ENCODE data around the gene PLS1.

Gene PLS1

DNA sequence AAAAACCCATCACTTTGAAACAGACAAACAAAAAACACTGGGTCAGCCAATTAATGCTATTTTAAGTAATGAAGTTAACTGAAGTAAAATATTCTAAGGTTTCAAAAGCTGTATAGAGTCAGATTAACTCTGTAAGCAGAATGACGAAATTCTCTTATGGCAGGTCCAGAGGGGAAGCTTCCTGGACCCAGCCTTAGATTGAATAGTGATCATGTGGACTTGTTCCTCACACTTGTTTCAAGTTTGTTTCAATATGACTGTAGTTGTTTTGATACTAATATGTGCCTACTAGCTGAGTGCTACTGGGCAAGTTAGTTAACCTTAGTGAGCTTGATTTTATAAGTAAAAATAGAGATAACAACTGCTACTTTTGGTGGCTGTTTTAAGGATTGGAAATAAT lies 32.6 kb downstream of the PLS1 start:
- no peak overlapping the region for H3K4me3 ChIP-seq (ENCODE audit: low read depth, low read length)
- in situ Hi-C loops (cut with HindIII; ENCODE audit: low sequenced_read_pairs), result no loop called here
- no peak for DNase-seq (ENCODE audit: low read depth, low spot score)
- TF ChIP-seq, protein P1, sequence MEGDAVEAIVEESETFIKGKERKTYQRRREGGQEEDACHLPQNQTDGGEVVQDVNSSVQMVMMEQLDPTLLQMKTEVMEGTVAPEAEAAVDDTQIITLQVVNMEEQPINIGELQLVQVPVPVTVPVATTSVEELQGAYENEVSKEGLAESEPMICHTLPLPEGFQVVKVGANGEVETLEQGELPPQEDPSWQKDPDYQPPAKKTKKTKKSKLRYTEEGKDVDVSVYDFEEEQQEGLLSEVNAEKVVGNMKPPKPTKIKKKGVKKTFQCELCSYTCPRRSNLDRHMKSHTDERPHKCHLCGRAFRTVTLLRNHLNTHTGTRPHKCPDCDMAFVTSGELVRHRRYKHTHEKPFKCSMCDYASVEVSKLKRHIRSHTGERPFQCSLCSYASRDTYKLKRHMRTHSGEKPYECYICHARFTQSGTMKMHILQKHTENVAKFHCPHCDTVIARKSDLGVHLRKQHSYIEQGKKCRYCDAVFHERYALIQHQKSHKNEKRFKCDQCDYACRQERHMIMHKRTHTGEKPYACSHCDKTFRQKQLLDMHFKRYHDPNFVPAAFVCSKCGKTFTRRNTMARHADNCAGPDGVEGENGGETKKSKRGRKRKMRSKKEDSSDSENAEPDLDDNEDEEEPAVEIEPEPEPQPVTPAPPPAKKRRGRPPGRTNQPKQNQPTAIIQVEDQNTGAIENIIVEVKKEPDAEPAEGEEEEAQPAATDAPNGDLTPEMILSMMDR (IDR thresholded peaks at IDR 0.05; ENCODE audit: low read depth, low read length), result no peak

DNA sequence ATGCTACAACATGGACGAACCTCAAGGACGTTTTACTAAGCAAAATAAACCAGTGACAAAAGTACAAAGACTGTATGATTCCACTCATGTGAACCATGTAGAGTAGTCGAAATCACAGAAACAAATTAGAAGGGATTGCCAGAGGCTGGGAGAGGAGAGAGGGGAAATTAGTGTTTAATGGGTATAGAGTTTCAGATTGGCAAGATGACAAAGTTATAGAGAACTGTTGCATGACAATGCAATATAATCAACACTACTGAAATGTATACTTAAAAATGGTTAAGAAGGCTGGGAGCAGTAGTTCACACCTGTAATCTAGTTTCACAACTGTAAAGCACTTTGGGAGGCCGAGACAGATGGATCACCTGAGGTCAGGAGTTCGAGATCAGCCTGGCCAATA lies 36.9 kb downstream of the PLS1 start:
- no peak for DNase-seq (ENCODE audit: low read depth, low spot score)
- in situ Hi-C loops (cut with HindIII; ENCODE audit: low sequenced_read_pairs), result no loop called here
- H3K4me3 ChIP-seq (ENCODE audit: low read depth, low read length), result no peak overlapping the region
- TF ChIP-seq, protein P1 (IDR thresholded peaks at IDR 0.05; ENCODE audit: low read depth, low read length), result no peak

DNA sequence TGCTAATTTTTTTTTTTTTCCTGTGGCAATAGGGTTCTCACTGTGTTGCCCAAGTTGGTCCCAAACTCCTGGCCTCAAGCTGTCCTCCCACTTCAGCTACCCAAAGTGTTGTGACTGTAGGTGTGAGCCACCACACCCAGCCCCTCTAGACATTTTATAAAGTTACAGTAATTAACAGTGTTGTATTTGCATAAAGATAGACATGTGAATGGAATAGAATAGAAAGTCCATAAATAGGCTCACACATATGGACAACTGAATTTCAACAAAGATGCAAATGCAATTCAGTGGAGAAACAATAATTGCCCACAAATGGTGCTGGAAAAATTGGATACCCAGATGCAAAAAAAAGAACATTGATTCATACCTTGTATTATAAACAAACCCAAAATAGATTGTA lies 39.9 kb downstream of the PLS1 start:
- no peak for DNase-seq (ENCODE audit: low read depth, low spot score)
- no peak overlapping the region for H3K4me3 ChIP-seq (ENCODE audit: low read depth, low read length)
- TF ChIP-seq, protein P1 (IDR thresholded peaks at IDR 0.05; ENCODE audit: low read depth, low read length), result no peak
- in situ Hi-C loops (cut with HindIII; ENCODE audit: low sequenced_read_pairs), result no loop called here

DNA sequence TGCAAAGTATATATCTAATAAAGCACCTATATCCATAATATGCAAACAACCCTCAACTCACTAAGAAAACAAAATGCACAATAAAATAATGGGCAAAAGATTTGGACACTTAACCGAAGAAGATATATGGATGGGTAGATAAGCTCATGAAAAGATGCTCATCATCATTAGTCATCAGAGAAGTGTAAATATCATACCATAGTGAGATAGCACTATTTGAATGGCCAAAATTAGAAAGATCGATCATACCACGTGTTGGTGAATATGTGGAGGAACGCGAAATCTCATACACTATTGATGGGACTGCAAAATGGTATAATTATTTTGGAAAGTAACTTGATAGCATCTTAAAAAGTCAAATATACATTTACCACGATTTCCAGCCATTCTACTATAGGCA lies 40.5 kb downstream of the PLS1 start:
- in situ Hi-C loops (cut with HindIII; ENCODE audit: low sequenced_read_pairs), result no loop called here
- no peak for DNase-seq (ENCODE audit: low read depth, low spot score)
- TF ChIP-seq, protein P1 (IDR thresholded peaks at IDR 0.05; ENCODE audit: low read depth, low read length), result no peak
- no peak overlapping the region for H3K4me3 ChIP-seq (ENCODE audit: low read depth, low read length)

DNA sequence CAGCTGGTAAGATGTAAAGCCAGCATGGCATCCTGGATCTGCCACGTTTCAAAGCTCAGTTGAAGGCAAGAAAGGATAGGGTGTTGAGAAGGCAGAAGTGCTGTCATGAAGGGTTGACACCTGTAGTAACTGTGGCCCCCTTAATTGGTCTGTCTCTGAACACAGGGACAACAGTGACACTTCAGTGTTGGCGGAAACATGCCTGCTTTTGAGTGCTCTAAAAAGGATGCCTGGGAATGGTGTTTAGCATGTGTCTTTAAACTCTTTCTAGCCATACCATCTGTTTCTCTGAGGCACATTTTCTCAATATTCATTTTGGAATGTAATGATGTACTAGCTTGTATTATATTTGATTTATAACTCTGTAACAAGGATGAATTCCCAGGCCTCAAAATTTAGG lies 42.1 kb downstream of the PLS1 start:
- no peak for DNase-seq (ENCODE audit: low read depth, low spot score)
- TF ChIP-seq, protein P1 (IDR thresholded peaks at IDR 0.05; ENCODE audit: low read depth, low read length), result no peak
- in situ Hi-C loops (cut with HindIII; ENCODE audit: low sequenced_read_pairs), result no loop called here
- no peak overlapping the region for H3K4me3 ChIP-seq (ENCODE audit: low read depth, low read length)

DNA sequence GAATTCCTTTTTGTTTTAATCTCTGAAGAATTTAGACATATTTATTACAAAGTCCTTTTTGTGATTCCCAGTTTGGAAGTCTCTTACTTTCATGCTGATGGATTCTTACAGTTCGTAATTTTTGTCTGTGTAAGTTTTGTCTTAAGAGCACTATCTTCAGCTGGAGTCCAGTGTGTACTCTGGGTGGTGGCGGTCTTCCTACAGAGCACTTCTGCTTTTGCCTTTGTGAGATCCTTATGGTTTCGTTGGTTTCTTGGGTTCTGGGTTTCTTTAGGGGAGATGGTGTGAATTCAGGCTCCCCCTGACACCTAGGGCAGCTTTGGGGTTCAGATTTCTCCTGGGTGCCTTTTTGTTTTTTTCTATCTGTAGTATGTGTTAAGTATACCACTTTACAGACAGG lies 45.3 kb downstream of the PLS1 start:
- H3K4me3 ChIP-seq (ENCODE audit: low read depth, low read length), result no peak overlapping the region
- no peak for DNase-seq (ENCODE audit: low read depth, low spot score)
- TF ChIP-seq, protein P1 (IDR thresholded peaks at IDR 0.05; ENCODE audit: low read depth, low read length), result no peak
- in situ Hi-C loops (cut with HindIII; ENCODE audit: low sequenced_read_pairs), result no loop called here

DNA sequence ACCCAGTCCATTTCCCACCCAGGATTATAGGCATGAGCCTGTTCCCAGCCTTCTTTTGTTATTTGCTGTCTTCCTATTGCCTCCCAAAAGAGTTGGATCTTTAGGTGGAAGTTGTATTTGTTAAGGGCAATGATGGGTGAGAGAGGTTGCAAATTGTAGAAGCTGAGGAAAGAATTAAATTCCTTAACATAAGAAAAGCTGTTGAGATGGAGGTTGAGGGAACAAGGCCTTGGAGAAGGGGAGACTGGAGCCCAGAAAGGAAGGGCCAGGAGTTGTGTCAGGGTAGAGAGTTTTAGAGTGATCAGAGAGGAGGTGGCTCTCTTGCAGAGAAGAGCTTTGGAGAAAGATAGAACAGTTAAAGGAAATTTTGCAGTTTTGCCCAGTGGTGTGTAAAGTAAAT lies 46.8 kb downstream of the PLS1 start:
- TF ChIP-seq, protein P1 (IDR thresholded peaks at IDR 0.05; ENCODE audit: low read depth, low read length), result no peak
- no peak for DNase-seq (ENCODE audit: low read depth, low spot score)
- in situ Hi-C loops (cut with HindIII; ENCODE audit: low sequenced_read_pairs), result no loop called here
- no peak overlapping the region for H3K4me3 ChIP-seq (ENCODE audit: low read depth, low read length)

Measured in astrocyte of the spinal cord (primary cell).